Inferior parietal cortex (tissue), 1 donor: Measurements from ENCODE around the gene TMEM208.

Experiments used
- DNase-seq: peaks from one replicate; pipeline ENCODE4 v3.0.0-alpha.2; 2016; ENCODE audit errors: extremely low spot score

The TMEM208 gene

DNA sequence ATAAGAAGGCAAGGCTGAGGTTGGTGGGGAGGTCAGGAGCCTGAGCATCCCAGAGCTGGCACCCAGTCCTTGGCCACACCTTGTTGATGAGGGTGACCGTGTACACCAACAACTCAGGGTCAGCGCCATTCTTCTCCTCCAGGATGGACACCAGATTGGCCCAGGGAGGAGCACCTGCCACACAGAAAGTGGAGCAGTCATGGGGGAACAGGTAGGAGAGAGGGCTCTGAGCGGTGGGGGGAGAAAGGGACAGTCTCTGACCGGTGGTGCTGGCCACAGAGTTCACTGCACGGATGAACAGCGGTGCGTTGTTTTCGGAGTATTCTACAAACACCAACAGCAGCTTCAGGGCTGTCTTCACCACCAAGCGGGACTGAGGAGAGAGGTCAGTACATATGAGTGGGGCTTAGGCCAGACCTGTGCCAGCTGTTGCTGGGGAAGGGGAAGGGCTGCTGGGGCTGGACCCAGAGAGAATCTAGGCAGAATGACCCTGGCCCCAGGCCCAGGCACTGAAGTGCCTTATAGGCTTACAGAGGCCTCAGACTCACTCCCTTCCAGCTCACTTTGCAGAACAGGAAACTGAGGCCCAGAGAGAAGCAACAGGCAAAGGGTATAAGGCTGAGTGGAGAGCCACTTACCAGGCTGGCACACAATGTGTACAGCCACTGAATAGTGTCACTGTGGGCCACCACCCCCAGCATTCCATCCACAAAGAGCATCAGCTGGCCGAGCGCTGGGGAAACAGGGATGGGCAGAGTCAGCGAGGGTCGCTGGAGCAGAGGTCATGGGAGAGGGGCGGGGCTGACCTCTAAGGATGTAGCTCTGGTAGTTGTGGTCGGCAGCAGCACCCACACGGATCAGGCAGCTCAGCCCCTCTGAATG is 10.7 kb downstream of the TMEM208 start:
- DNase-seq: no peak

DNA sequence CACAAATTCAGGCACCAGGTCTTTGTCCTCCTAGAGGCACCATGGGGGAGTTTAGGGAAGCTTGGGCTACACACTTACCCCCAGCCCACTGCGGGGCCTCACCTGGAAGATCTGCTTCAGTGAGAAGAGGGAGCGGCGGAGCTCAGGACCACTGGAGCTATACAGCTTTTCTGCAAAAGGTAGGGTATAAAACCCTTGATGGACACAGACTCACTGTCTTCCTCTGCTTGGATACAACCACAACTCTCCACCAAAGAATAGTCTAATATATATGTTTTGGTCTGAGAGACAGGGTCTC is 11.3 kb downstream of the TMEM208 start:
- no peak for DNase-seq

DNA sequence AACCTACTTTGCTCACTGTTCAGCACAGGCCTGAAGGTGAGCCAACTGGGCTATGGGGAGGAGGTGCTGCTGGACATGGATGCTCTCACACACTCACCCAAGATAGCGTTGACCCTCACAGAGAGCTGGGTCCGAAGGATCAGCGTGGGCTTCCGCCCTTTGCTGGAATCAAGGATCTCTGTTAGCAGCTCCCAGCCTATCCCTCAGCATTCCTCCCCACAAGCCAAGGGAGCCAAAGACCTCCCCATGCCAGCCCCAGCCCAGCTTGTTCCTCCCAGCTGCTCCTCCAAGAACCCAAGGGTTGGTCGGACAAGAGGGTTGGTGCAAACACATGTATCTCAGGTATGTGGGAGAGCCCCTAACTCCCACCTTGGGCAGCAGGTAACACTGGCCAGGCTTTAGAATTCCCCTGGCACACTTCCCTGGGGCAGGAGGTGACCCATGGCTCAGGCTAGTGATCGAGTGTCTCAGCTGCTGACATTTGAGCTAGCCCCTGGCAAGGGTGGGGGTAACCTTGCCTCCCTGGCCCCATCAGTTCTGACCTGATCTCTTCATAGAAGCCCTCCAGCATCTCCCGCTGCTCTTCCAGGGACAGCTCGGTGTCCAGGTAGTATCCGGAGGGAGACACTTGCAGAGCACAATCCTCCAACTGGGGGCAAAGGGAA is 12.0 kb downstream of the TMEM208 start:
- no peak for DNase-seq

DNA sequence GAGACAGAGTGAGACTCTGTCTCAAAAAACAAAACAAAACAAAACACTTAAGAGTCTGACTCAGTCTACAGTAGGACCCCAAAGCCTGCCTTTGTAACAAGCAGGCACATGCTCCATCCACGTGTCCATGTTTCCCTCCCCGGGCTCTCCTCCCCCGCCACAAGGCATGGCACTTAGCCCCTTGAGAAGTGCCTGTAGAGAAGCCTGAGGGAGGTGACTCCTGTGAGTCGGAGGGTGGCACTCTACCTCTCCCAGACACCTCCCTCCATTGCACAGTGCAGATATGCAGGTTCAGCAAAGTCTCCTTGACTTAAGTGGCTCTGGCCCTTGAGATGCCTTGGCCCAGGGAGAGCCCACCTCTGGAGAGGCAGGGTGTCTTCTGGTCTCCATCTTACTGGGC is 13.6 kb downstream of the TMEM208 start:
- no peak for DNase-seq

DNA sequence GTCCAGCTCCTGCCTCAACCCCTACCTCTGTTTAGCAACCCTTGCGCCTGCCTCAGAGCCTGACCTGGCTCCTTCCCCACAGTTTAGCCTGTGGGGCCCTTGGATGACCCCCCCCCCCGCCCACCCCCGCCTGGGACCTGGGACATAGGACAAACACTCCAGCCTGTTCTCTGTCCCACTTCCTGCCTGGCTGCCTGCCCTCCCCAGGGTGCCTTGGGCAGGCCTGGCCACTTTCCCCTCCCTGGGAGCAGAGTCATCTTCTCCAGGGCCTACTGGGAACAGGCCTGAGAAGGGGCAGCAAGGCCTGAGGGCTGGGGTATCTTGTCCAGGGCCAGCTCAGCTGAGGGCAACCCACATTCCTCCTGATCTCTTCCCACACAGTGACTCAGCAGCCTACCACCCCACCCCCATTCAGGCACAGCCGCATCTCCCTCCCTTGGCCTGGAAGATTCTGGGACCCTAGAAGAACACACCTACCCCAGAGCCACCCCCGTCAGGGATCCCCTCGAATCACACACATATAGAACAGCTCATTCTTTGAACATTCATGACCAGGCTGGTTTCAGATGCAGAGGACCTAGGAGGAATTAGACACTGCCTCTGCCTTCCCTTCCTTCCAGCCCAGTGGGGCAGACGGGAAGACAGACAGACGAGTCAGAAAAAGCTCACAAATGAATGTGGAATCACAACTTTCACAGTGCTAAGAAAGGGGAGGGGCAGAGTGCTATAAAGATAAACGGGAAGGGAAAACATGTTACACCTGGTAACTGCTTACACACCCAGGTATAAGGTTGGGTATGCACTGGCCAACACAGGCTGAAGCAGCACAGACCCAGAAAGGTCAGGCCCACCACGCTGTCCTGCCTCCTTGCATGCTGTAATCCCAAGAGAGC is 14.3 kb downstream of the TMEM208 start:
- no peak for DNase-seq

DNA sequence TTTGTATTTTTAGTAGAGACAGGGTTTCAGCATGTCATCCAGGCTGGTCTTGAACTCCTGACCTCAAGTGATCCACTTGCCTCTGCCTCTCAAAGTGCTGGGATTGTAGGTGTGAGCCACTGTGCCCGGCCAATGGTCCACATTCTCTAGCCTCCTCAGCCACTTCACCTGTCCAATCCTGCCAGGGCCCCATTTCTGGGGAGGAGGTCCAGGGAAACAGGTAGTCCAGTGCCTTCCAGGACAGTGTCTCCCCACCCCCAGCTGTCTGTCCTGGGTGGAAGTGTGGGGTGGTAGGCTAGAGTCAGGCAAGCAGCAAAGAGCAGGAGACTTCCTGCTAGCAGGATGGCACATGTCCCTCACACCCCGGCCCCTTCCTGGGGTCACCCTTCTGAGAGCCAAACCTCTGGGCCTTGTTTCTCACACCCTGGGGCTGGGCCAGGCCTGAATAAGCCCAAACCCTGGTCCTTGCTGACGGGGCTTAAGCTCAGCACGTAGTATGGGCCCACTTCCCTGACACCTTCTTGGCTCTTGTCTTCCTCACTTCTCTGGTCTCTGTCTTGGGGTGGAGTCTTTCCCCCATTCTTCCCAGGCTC is 15.3 kb downstream of the TMEM208 start:
- DNase-seq: no peak

DNA sequence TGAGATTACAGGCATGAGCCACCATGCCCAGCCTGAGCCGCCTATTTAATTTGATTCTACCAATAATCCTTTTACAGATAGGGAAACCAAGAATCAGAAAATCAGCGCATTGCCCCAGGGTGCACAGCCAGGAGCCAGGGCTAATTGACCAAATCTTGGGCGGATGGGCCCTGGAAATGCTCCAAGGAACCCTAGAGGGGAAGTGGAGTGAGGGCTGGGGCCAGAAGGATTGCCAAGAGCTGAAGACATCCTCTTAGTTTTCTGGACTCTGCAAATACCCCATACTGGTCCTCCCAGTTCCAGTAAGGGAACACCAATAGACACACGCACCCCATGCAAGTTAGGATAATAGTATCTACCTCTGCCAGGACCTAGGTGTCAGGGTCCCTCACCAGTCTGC is 16.6 kb downstream of the TMEM208 start:
- DNase-seq: no peak

DNA sequence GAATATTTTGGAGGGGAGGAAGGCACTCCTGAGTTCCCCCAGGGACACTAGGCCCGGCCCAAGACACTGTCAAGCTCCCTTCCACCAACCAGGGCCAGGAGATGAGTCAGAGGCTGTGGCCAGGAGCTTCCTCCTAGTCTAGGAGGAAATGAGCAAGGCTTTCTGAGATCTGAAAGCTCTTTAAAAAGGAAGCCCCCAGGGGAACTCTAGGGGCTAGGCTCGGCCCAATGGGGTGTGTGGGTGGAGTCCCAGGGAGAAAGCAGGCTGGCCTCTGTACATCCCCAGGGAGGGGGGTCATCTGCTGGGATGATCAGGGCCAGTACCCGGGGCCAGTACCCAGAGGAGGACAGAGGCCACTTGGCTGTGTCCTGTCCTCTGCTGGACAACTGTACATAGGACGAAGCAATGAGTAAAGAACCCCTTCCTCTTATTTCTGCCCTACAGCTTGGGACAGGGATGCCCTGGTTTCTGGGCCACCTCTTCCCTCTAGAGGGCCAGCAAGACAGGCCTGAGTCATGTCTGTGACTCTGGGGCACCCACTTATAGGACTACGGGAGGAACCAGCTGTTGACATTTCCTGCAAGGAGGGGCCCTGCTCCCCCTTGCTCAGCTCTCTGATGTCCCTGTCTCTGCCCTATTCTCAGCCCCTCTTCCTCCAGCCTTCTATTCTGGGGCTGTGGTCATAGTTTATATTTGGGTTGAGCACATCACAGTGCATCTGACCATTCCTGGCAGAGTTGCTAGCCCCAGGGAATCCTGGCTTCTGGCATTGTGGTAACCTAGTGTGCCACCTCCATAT is 17.7 kb downstream of the TMEM208 start:
- no peak for DNase-seq

DNA sequence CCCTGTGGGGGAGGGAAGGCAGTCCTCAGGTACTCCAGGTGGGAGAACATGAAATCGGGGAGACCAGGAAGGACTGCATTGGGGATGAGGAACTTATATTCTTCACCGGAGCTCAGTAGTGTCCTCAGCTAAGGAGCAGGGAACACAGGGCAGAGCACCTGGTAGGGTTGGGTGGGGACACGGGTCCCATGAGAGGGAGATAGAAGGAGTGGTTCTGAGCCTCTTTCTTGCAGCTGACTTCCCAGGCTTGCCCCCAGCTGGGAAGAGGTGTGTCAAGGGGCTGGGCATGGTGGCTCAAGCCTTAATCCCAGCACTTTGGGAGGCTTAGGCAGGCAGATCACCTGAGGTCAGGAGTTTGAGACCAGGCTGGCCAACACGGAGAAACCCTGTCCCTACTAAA is 18.3 kb downstream of the TMEM208 start:
- no peak for DNase-seq

DNA sequence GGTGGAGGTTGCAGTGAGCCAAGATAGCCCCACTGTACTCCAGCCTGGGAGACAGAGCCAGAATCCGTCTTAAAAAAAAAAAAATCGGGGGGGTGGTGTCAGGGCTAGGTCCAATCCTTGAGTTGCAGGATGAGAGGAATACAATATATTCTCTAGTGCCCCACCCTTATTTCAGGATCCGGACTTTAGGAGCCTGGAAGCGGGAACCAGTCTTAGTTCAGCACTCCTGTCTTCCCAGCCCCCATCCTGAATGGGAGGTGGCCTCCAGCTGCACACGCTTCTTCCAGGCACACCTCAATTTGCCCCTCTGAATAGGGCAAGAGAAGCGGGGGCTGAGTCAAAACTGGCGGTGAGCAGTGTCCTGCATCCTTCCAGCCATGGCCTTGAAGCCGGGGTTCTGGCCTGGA is 18.7 kb downstream of the TMEM208 start:
- no peak for DNase-seq

DNA sequence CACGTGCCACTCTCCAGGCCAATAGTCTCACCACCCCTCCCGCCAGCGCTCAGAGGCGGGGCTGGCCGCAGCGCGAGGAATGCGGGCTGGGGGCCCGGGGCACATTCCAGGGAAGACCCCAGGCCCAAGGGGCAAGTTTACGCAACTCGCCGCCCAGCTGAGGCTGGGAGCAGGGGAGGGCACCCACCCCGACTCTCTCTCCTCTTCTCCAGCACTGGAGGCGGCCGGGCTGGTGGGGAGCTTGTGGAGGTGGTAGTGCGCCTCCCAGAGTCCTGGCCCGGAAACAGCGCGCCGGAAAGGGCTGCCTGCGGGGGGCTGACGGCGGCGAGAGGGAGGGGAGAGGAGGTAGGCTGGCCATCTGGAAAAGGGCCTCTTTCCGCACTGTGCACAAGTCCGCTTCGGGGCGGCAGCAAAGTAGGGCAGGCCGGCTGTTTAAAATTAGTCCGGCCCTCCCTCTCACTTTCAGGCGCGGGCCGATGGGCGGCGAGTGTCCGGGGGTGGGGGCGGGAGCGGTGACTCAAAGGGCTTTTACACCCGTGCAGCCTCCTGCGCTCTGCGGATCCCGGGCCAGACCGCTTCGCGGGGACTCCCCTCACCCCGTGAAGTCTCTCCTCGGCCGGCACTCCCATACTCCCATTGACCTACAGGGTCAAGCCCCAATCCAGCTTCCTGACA is 19.3 kb downstream of the TMEM208 start:
- DNase-seq: no peak

DNA sequence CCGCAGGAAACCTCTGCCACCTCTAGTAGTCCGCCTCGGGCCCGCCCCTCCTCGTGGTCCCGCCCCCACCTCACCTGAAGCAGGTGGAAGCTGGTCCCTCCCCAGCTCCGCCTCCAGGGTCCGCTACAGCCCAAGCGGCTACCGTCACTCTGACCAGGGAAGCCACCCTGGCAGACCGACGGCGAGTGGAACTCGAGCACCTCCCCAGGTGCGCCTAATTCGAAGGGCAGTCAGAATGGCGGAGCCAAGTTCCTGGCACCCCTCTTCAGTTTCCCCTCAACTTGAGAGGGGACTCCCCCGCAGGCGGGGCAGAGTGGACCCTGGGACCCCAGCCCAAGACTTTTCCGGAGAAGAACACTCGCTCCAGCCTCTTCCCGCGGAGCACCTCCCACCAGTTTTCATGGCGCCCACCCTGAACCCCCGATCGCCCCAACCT is 19.8 kb downstream of the TMEM208 start:
- no peak for DNase-seq

DNA sequence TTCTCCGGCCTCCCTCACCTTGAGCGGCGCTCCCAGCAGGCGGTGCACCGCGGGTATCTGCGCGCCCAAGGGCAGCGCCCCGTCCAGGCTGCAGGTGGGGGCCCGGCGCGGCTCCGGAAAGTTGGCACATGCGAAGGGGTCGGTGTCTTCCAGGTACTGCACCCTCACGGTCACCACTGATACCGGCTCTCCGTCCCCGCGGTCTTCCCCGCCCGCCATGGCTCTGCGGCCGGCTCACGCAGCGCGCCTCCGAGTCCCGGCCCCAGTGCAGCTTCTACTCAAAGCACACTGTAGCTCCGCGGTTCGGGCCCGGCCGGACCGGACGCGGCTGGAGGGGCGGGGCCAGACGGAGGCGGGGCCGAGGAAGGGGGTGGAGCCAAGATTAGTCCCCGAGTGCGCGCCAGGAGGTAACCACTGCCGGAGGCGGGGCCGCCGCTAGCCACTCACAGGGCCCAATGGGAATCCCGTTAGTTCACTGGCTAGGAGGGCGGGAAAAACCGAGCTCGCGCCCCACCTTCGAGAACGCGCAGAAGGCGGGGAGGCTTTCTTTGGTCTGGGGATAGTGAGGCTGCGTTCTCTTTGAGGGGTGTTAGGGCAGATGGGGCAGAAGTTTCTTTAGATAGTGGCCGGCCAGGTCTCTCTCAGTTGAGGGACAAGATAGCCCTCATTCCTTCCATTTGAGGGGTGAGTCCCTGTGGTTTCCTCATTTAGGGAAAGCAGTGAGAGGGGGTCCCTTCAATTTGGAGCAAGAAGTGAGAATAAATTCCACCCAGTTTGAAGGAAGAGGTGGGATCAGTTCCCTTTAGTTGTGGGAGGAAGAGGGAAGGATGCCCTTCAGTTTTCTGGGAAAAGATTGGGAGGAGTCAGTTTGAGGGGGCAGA is 20.5 kb downstream of the TMEM208 start, which contains the start of gene FHOD1:
FHOD1 (minus strand) TSS at position 290 of the 881 bp plus-strand sequence; CDS start at position 219, 71 bp downstream.
- DNase-seq: peak; percentile 88

DNA sequence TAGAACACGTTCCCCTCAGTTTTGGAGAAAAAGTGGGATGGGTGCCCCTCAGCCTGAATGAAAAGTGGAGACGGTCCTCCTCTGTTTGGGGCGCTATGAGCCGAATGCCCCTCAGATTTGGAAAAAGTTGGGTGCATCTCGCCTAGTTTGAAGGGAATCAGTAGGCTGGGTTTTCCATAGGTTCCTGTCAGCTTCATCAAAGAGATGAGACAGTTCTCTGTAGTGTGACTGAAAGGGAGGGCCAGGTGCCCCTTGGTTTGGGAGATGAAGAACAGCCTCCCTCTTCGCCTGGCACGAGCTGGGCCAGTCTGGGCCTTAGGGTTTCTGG is 21.1 kb downstream of the TMEM208 start:
- no peak for DNase-seq

DNA sequence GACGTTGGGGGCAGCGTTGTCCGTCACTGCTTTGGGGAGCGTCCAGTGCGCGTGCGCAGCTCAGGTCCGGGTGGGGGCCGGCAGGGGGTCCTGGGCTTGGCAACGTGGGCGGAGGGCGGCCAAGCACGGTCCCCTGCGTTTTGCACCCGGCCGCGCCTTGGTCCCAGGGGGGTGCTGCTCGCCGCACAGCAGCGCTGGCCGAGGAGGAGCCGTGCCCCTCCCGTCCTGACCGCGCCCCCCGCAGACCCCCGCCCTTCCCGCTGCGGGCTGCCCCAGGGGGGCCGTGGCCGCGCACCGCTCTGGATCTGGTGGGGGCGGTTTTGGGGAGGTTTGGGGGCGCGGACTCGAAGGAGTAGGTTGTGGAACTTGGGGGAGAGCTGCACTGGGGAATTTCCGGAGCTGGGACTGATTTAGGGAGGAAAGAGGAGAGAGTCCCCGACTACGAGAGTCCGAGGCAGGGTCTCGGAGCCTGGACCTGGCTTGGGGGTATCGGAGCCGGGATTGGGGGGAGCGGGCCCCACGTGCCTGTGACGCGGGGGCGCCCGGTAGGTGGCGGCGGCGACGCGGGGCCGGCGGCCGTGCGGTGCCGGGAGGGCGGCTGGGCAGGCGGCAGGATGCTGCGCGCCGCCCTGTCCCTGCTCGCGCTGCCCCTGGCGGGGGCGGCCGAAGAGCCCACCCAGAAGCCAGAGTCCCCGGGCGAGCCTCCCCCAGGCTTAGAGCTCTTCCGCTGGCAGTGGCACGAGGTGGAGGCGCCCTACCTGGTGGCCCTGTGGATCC is 21.7 kb downstream of the TMEM208 start, which contains the start of gene SLC9A5:
SLC9A5 (plus strand) TSS at position 579 of the 777 bp plus-strand sequence; CDS start at position 615, 36 bp downstream.
- DNase-seq: no peak

DNA sequence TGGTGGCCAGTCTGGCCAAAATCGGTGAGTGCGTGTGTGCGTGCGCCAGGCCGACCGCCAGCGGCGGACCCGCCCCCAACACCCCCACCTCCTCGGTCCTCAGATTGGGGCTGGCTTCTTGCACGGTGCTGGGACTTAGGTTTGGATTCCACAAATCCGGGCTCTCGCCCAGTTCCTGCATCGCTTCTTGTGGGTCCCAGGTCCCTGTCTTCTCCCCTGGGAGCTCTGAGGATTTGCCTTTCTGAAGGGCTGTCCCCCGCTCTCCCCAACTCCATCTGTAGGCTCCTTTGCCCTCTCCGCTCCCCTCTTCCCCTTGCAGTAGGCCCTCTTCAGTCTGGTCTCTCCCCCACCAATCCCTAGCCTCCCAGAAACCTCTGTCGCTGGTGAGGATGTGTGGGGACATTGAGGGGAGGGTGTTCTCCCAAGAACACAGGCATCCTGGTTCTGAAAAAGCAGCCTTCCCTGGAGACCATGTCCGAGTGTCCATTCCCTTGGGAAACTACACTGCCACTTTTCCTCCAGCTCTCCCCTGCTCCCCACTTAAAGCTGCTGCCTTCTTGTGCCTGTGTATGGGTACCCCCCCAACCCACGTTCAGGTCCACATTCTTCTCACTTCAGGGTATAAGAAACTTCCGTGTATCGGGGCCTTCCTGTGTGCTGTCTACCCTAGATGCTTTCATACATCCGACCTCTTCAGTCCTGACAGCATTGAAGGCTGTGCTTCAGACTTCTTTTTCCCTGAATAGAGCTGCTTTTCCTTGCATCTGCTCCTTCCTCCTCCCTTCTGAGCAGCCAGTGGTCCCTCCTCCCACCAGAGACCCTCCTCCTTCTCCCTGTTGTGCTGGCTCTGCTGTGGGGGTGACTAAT is 22.5 kb downstream of the TMEM208 start:
- DNase-seq: no peak

DNA sequence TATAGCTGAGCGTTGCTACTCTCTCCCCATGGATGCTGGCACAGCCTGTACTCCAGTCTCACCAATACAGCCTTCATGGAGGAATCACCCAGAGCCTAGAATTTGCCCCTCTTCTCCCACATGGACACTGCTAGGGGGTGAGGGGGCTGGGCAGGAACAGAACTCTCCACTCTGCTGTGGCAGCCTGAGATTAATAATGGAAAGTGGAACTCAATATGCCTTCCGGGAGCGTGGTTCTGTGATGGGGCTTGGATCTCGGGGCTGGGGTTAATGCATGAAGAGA is 23.1 kb downstream of the TMEM208 start:
- DNase-seq: no peak
